ENCODE results near the gene RAET1G. TPM values are rescaled to one million over a fixed set of nuclear protein-coding genes. Genes with fewer than 3 reads are reported as not detected.
"Not testable (repeated sequence)": the region's sequence is repeated elsewhere in the genome, so short reads cannot be mapped to it uniquely, and the experiment has no call there.

RAET1G gene
- total and polyA plus RNA-seq, 4 donors: 0.64 to 0.99 TPM; not detected in 2

DNA sequence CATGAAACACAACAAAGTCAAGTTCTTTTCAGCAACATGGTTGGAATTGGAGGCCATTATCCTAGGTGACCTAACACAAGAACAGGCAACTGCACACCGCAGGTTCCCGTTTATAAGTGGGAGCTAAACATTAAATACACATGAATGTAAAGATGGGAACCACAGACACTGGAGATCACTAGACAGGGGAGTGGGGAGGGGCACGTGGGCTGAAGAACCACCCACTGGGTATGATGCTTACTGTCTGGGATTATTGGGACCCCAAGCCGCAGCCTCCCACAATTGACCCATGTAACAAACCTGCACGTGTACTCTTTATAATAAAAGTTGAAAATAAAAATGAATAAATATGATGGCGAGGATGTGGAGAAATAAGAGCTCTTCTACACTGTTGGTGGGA, 8.6 kb upstream of the RAET1G start:
- DNase-seq (peak in 1 of 2 donors; percentile 26), ATAC-seq (ENCODE audit: low FRiP score) (no peak)
- intact Hi-C loops (cut with DNase I): no loop called here

DNA sequence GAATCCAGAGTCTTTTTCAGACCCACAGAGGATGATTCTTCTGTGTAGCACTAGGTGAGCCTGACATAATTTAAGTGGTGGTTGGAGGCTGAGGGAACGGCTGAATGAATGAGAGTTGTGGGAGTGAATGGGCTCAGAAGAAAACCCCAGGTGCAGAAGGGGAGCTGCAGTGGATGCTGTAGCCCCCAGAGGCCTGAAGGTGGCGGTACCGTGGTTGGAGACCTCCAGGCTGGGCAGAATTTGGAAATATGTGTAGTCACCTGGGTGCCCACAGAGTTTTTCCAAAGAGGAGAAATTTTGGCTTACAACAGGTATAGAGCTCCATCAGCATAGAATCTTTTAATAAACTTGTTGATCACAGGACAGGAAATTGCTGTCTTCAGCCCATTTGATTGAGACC, 6.5 kb upstream of the RAET1G start:
- intact Hi-C loops (cut with DNase I): loop anchor here in 1 of 2 donors (10.0 kb wide), 1 partner anchor 365 kb away; the partner anchor contains the start of gene GINM1
- ATAC-seq (ENCODE audit: low FRiP score) (no peak), DNase-seq (no peak)
- WGBS, 2 donors: 13% methylated on average over 3 of the region's 3 CpGs
- Histone ChIP-seq H3K4me3 (ENCODE audit: low read length in 2 of 2) (no peak overlapping the region), H3K27me3 (ENCODE audit: control insufficient read depth in 1 of 2, insufficient read depth in 2 of 2, low read length in 1 of 2) (no peaks in the 10 kb centered on the region), H3K4me1 (ENCODE audit: control insufficient read depth in 1 of 2, insufficient read depth in 2 of 2, low read length in 2 of 2) (no peaks in the 10 kb centered on the region), H3K27ac (ENCODE audit: low read depth in 1 of 2, low read length in 2 of 2) (no peak overlapping the region), H3K9me3 (ENCODE audit: control insufficient read depth, low read length) (no peaks in the 10 kb centered on the region), H3K36me3 (ENCODE audit: control insufficient read depth in 1 of 2, insufficient read depth in 2 of 2, low read length in 1 of 2) (no peaks in the 10 kb centered on the region)

More for the DNA sequence above, 8.6 kb upstream of the RAET1G start:
- no peak overlapping the region for H3K27ac ChIP-seq (ENCODE audit: low read depth in 1 of 2, low read length in 2 of 2)
- 79 to 81% methylated on average over 6 of the region's 6 CpGs for WGBS, 2 donors
- H3K27me3 ChIP-seq (ENCODE audit: control insufficient read depth in 1 of 2, insufficient read depth in 2 of 2, low read length in 1 of 2): no peaks in the 10 kb centered on the region
- no peaks in the 10 kb centered on the region for H3K4me1 ChIP-seq (ENCODE audit: control insufficient read depth in 1 of 2, insufficient read depth in 2 of 2, low read length in 2 of 2)
- H3K4me3 ChIP-seq (ENCODE audit: low read length in 2 of 2): no peak overlapping the region
- no peaks in the 10 kb centered on the region for H3K9me3 ChIP-seq (ENCODE audit: control insufficient read depth, low read length)
- H3K36me3 ChIP-seq (ENCODE audit: control insufficient read depth in 1 of 2, insufficient read depth in 2 of 2, low read length in 1 of 2): no peaks in the 10 kb centered on the region

DNA sequence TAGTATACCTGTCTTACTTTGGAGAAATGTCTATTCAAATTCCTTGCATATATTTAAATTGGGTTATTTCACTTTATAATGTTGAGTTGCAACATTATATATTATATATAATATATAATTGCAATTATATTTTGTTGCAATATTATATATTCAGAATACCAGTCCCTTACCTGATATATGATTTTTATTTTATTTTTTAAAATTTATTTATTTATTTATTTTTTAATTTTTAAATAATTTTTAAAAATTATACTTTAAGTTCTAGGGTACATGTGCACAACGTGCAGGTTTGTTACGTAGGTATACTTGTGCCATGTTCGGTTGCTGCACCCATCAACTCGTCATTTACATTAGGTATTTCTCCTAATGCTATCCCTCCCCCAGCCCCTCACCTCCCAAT, 4.1 kb upstream of the RAET1G start:
- WGBS, 2 donors: 83% methylated on average over 4 of the region's 4 CpGs
- DNase-seq; H3K27me3 ChIP-seq (ENCODE audit: control insufficient read depth in 1 of 2, insufficient read depth in 2 of 2, low read length in 1 of 2); H3K4me3 ChIP-seq (ENCODE audit: low read length in 2 of 2); ATAC-seq (ENCODE audit: low FRiP score); H3K27ac ChIP-seq (ENCODE audit: low read depth in 1 of 2, low read length in 2 of 2); H3K4me1 ChIP-seq (ENCODE audit: control insufficient read depth in 1 of 2, insufficient read depth in 2 of 2, low read length in 2 of 2); H3K36me3 ChIP-seq (ENCODE audit: control insufficient read depth in 1 of 2, insufficient read depth in 2 of 2, low read length in 1 of 2); H3K9me3 ChIP-seq (ENCODE audit: control insufficient read depth, low read length): not testable (repeated sequence)
- intact Hi-C loops (cut with DNase I): loop anchor here (2.0 to 10.0 kb wide), 2 partner anchors 92 to 362 kb away; partner anchors contain the start of gene GINM1 (in 1 of the 2)

DNA sequence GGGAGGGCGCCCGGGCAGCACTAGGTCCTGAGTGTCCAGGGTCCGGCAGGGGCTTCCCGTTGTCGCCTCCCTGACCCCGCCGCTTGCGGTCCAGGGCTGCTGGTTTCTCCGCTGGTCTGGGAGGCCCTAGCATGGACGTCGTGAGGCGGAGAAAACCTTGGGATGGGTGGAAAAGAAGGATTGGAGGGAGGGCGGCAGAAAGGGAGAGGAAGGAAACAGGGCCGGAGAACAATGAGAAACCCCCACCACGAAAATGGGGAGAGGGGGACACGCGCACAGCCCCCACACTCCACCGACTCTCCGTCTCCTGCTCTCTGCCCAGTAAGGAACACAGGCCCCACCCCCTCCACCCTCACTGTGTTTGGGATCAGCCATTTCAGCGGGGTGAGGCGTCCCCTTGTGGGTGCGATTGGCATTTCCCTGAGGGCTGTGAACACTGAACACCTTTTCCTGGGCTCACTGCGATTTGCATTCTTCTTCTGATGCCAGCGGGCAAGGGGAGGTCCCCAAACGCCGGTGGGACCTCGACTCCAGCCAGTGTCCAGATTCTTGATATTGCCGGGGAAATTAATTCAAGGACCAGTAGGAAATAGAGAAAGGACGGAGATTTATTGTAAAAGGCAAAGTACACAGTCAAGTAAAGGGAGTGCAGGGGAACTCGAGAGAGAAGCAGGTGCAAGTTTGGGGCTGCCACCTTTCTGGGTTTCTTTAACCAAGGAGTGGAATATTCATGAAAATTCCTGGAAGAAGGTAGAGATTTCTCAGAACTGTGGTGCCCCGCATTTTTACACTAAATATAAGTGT, 3.3 kb upstream of the RAET1G start:
- H3K27ac ChIP-seq (ENCODE audit: low read depth in 1 of 2, low read length in 2 of 2): no peak overlapping the region
- 3% methylated on average over 31 of the region's 31 CpGs for WGBS, 2 donors
- intact Hi-C loops (cut with DNase I): loop anchor here (1.0 to 10.0 kb wide), 3 partner anchors 91 to 361 kb away; partner anchors contain the start of gene GINM1 (in 1 of the 2)
- no peaks in the 10 kb centered on the region for H3K4me1 ChIP-seq (ENCODE audit: control insufficient read depth in 1 of 2, insufficient read depth in 2 of 2, low read length in 2 of 2)
- no peaks in the 10 kb centered on the region for H3K27me3 ChIP-seq (ENCODE audit: control insufficient read depth in 1 of 2, insufficient read depth in 2 of 2, low read length in 1 of 2)
- peak; percentile 94 to 97 for DNase-seq
- peak overlapping the region; percentile 0 to 36 for H3K4me3 ChIP-seq (ENCODE audit: low read length in 2 of 2)
- H3K9me3 ChIP-seq (ENCODE audit: control insufficient read depth, low read length): no peaks in the 10 kb centered on the region
- H3K36me3 ChIP-seq (ENCODE audit: control insufficient read depth in 1 of 2, insufficient read depth in 2 of 2, low read length in 1 of 2): no peaks in the 10 kb centered on the region
- ATAC-seq (ENCODE audit: low FRiP score): peak; percentile 93

DNA sequence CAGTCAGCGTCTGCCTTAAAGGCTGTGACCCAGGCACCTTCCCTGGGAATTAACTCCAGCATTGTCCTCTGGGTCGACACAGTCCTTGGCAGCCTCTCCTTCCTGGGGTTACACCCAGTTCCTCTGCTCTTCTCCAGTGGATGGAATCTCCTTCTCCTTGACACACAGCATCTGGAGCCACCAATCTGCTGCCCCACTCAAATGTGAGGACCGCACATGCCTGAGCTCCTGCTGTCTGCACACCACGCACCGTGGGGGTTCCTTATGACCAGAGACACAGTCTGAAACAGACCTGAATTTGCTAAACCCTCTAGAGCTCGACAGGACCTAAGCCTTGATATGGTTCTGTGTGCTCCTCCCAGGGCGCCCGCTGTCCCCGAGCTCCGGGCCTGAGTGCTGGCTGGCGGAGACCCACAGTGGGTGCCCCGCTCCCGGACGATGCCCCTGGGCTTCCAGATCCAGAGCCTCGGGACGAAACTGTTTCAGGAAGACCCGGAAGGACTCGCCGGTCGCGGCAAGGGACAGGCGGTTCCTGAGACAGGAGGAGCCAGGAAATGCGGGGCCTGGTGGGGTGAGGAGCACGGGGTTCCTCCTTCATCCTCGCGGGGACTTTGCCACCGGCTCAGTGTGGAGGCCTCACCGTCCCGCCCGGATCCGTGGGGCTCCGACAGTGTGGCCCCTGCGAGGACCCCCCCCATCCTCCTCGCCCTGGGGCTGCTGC, 2.5 kb upstream of the RAET1G start:
- WGBS, 2 donors: 11 to 16% methylated on average over 26 to 34 of the region's 34 CpGs
- no peaks in the 10 kb centered on the region for H3K9me3 ChIP-seq (ENCODE audit: control insufficient read depth, low read length)
- DNase-seq: peak in 1 of 2 donors; percentile 62
- no peaks in the 10 kb centered on the region for H3K27me3 ChIP-seq (ENCODE audit: control insufficient read depth in 1 of 2, insufficient read depth in 2 of 2, low read length in 1 of 2)
- intact Hi-C loops (cut with DNase I): loop anchor here in 1 of 2 donors (10.0 kb wide), 1 partner anchor 361 kb away; the partner anchor contains the start of gene GINM1
- no peak overlapping the region for H3K27ac ChIP-seq (ENCODE audit: low read depth in 1 of 2, low read length in 2 of 2)
- no peaks in the 10 kb centered on the region for H3K4me1 ChIP-seq (ENCODE audit: control insufficient read depth in 1 of 2, insufficient read depth in 2 of 2, low read length in 2 of 2)
- H3K4me3 ChIP-seq (ENCODE audit: low read length in 2 of 2): peak overlapping the region; percentile 0 to 36
- peak; percentile 49 for ATAC-seq (ENCODE audit: low FRiP score)
- H3K36me3 ChIP-seq (ENCODE audit: control insufficient read depth in 1 of 2, insufficient read depth in 2 of 2, low read length in 1 of 2): no peaks in the 10 kb centered on the region

DNA sequence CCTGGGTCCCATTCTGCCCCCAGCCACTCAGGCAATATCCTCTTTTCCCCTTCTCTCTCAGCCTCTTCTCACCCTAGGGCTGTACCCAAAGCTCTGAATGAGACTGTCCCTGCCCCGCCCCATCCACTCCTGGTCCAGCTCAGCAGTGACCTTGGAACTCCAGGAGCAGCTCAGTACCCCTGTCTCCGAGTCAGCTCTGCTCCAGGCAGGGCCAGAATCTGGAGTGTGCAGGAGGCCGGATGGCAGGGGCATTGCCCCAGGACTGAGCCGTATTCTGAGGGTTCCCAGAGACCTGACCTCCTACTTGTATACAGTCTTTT, 2.0 kb upstream of the RAET1G start:
- peak; percentile 9 for ATAC-seq (ENCODE audit: low FRiP score)
- no peaks in the 10 kb centered on the region for H3K9me3 ChIP-seq (ENCODE audit: control insufficient read depth, low read length)
- no peaks in the 10 kb centered on the region for H3K36me3 ChIP-seq (ENCODE audit: control insufficient read depth in 1 of 2, insufficient read depth in 2 of 2, low read length in 1 of 2)
- no peak overlapping the region for H3K4me3 ChIP-seq (ENCODE audit: low read length in 2 of 2)
- no peak overlapping the region for H3K27ac ChIP-seq (ENCODE audit: low read depth in 1 of 2, low read length in 2 of 2)
- 89 to 95% methylated on average over 4 of the region's 4 CpGs for WGBS, 2 donors
- H3K27me3 ChIP-seq (ENCODE audit: control insufficient read depth in 1 of 2, insufficient read depth in 2 of 2, low read length in 1 of 2): no peaks in the 10 kb centered on the region
- intact Hi-C loops (cut with DNase I): loop anchor here in 1 of 2 donors (10.0 kb wide), 1 partner anchor 360 kb away; the partner anchor contains the start of gene GINM1
- DNase-seq: peak in 1 of 2 donors; percentile 37
- no peaks in the 10 kb centered on the region for H3K4me1 ChIP-seq (ENCODE audit: control insufficient read depth in 1 of 2, insufficient read depth in 2 of 2, low read length in 2 of 2)

DNA sequence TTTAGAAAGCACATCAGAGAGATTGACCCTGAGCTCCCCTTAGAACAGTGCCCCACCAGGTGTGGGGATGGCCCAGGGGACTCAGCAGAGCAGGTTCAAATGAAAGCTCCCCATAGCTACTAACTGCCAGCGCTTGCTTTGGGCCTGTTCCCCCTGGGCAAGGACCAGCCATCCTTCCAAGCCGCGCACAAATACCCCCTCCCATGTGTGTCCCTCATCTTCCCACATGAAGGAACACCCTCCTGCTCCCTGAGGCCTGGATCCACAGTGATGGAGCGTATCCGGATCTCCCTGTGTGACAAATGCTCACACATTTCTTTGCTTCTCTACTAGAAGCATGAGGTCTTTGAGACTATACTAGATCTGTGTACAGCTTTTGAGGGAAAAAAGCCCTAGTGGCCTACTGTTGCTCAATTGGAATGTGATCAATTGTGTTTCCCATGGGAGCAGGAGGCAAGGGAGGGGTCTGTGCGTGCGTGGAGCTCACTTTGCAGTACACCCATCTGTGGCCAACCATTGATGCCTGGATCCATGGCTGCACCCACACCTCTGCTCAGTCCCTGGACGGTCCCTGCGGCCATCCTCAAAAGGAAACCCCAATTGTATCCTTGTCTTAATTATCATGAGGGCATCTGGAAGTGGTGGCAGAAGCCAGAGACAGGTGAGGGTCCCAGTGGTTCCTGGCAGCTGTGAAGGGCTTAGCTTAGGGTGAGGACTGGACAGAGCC, 1.4 kb upstream of the RAET1G start:
- Histone ChIP-seq H3K9me3 (ENCODE audit: control insufficient read depth, low read length) (no peaks in the 10 kb centered on the region), H3K4me3 (ENCODE audit: low read length in 2 of 2) (no peak overlapping the region), H3K4me1 (ENCODE audit: control insufficient read depth in 1 of 2, insufficient read depth in 2 of 2, low read length in 2 of 2) (no peaks in the 10 kb centered on the region), H3K27ac (ENCODE audit: low read depth in 1 of 2, low read length in 2 of 2) (no peak overlapping the region), H3K36me3 (ENCODE audit: control insufficient read depth in 1 of 2, insufficient read depth in 2 of 2, low read length in 1 of 2) (no peaks in the 10 kb centered on the region), H3K27me3 (ENCODE audit: control insufficient read depth in 1 of 2, insufficient read depth in 2 of 2, low read length in 1 of 2) (no peaks in the 10 kb centered on the region)
- intact Hi-C loops (cut with DNase I): loop anchor here in 1 of 2 donors (10.0 kb wide), 1 partner anchor 360 kb away; the partner anchor contains the start of gene GINM1
- WGBS, 2 donors: 80 to 83% methylated on average over 9 of the region's 9 CpGs
- ATAC-seq (ENCODE audit: low FRiP score) (no peak), DNase-seq (peak; percentile 36 to 42)

DNA sequence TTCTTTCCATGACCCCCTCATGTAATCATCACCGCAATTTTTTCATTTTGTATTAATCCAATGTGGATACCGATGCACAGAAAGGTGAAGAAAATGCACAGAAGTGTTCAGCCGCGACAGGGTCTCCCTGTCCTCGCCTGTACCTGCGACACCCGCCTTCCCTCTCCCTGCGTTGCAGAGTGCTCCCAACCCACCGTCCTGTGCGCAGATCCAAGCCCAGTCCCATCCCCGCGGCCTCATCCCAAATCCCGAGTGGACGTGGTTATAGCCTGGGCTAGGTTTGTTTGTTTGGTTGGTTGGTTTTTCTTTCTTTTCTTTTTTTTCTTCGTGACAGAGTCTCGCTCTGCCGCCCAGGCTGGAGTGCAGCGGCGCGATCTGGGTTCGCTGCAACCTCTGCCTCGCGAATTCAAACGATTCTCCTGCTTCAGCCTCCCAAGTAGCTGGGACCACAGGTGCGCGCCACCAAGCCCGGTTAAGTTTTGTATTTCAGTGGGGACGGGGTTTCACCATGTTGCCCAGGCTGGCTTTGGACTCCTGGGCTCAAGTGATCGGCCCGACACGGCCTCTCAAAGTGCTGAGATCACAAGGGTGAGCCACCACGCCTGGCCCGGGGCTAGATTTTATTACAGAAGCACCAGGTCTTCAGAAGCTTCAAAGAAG, 536 bp upstream of the RAET1G start:
- DNase-seq (peak; percentile 27 to 55), ATAC-seq (ENCODE audit: low FRiP score) (no peak)
- Histone ChIP-seq H3K27ac (ENCODE audit: low read depth in 1 of 2, low read length in 2 of 2) (no peak overlapping the region), H3K27me3 (ENCODE audit: control insufficient read depth in 1 of 2, insufficient read depth in 2 of 2, low read length in 1 of 2) (no peaks in the 10 kb centered on the region), H3K4me1 (ENCODE audit: control insufficient read depth in 1 of 2, insufficient read depth in 2 of 2, low read length in 2 of 2) (no peaks in the 10 kb centered on the region), H3K4me3 (ENCODE audit: low read length in 2 of 2) (peak overlapping the region; percentile 6 to 47), H3K36me3 (ENCODE audit: control insufficient read depth in 1 of 2, insufficient read depth in 2 of 2, low read length in 1 of 2) (no peaks in the 10 kb centered on the region), H3K9me3 (ENCODE audit: control insufficient read depth, low read length) (no peaks in the 10 kb centered on the region)
- 25 to 29% methylated on average over 33 of the region's 33 CpGs for WGBS, 2 donors
- intact Hi-C loops (cut with DNase I): loop anchor here in 1 of 2 donors (10.0 kb wide), 1 partner anchor 359 kb away; the partner anchor contains the start of gene GINM1
